ENCODE results near the gene DSE. TPM values are rescaled to one million over a fixed set of nuclear protein-coding genes. Genes with fewer than 3 reads are reported as not detected.

Gene DSE
- total RNA-seq, 1 experiment from 2014 or later = 86.5 TPM

DNA sequence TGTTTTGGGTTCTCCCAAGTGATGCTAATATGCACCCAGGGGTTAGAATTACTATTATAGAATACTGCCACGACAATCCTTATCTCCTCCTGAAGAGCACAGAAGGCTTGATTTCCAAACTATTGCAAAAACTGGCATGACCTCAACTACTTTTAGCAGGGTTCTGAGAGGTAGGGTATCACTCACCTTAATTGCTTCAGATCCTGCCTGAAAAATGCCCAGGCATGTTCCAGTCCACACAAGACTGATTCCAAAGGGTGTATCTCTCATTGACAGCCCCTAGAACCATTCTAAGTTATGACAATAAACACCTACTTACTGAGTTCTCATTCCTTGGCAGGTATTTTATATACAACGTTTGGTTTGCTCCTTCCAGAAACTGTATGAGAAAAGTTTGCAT, 5.0 kb upstream of the DSE start:
- Mint-ChIP-seq H3K4me1 (ENCODE audit: insufficient read depth, unreplicated experiment) (peaks cover 22% of the 10 kb centered on the region), H3K27ac (ENCODE audit: low read depth, unreplicated experiment) (peak overlapping the region; percentile 73), H3K9me3 (ENCODE audit: unreplicated experiment) (no peaks in the 10 kb centered on the region), H3K27me3 (ENCODE audit: insufficient read depth, unreplicated experiment) (no peaks in the 10 kb centered on the region), H3K36me3 (ENCODE audit: insufficient read depth, unreplicated experiment) (no peaks in the 10 kb centered on the region), H3K4me3 (ENCODE audit: unreplicated experiment) (no peak overlapping the region)
- DNase-seq (ENCODE audit: unreplicated experiment) = peak; percentile 42
- no TSS peak for BruUV-seq (replicated peaks)
- intact Hi-C loops (cut with micrococcal nuclease) = no loop called here
- CTCF ChIA-PET = interaction anchor here (0.7 to 0.8 kb wide), 2 partner anchors 37 to 78 kb away, joined by 3 read pairs; no protein-coding TSS in a partner anchor
- TF ChIP-seq, protein P1, sequence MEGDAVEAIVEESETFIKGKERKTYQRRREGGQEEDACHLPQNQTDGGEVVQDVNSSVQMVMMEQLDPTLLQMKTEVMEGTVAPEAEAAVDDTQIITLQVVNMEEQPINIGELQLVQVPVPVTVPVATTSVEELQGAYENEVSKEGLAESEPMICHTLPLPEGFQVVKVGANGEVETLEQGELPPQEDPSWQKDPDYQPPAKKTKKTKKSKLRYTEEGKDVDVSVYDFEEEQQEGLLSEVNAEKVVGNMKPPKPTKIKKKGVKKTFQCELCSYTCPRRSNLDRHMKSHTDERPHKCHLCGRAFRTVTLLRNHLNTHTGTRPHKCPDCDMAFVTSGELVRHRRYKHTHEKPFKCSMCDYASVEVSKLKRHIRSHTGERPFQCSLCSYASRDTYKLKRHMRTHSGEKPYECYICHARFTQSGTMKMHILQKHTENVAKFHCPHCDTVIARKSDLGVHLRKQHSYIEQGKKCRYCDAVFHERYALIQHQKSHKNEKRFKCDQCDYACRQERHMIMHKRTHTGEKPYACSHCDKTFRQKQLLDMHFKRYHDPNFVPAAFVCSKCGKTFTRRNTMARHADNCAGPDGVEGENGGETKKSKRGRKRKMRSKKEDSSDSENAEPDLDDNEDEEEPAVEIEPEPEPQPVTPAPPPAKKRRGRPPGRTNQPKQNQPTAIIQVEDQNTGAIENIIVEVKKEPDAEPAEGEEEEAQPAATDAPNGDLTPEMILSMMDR (IDR thresholded peaks at IDR 0.05; ENCODE audit: unreplicated experiment) = no peak
- POLR2A ChIA-PET = interaction anchor here (0.9 to 7.3 kb wide), 6 partner anchors 10 to 87 kb away, joined by 4 to 135 read pairs (median 6); partner anchors contain the start of gene TSPYL1

- no TSS peak for BruUV-seq (replicated peaks)
- Mint-ChIP-seq H3K4me1 (ENCODE audit: insufficient read depth, unreplicated experiment) (peaks cover 22% of the 10 kb centered on the region), H3K9me3 (ENCODE audit: unreplicated experiment) (no peaks in the 10 kb centered on the region), H3K4me3 (ENCODE audit: unreplicated experiment) (no peak overlapping the region), H3K27ac (ENCODE audit: low read depth, unreplicated experiment) (peak overlapping the region; percentile 73), H3K36me3 (ENCODE audit: insufficient read depth, unreplicated experiment) (no peaks in the 10 kb centered on the region), H3K27me3 (ENCODE audit: insufficient read depth, unreplicated experiment) (no peaks in the 10 kb centered on the region)
- DNase-seq (ENCODE audit: unreplicated experiment) = no peak
- intact Hi-C loops (cut with micrococcal nuclease) = no loop called here
- TF ChIP-seq, protein P1 (IDR thresholded peaks at IDR 0.05; ENCODE audit: unreplicated experiment) = no peak
- POLR2A ChIA-PET = interaction anchor here (0.6 to 7.3 kb wide), 13 partner anchors 9 to 282 kb away, joined by 3 to 135 read pairs (median 4); partner anchors contain the start of genes RWDD1 and TSPYL1
- CTCF ChIA-PET = interaction anchor here (0.7 to 1.9 kb wide), 5 partner anchors 13 to 79 kb away, joined by 3 to 8 read pairs (median 3); no protein-coding TSS in a partner anchor
These were observed 3.9 kb upstream of the DSE start for GRCh38 chr6:116366740-116367275.

GRCh38 chr6:116369540-116369939, 1.2 kb upstream of the DSE start:
- no peaks in the 10 kb centered on the region for H3K27me3 Mint-ChIP-seq (ENCODE audit: insufficient read depth, unreplicated experiment)
- TF ChIP-seq, protein P1 (IDR thresholded peaks at IDR 0.05; ENCODE audit: unreplicated experiment) = no peak
- no peak for DNase-seq (ENCODE audit: unreplicated experiment)
- peak overlapping the region; percentile 88 for H3K27ac Mint-ChIP-seq (ENCODE audit: low read depth, unreplicated experiment)
- intact Hi-C loops (cut with micrococcal nuclease) = no loop called here
- peaks cover 15% of the 10 kb centered on the region for H3K36me3 Mint-ChIP-seq (ENCODE audit: insufficient read depth, unreplicated experiment)
- H3K9me3 Mint-ChIP-seq (ENCODE audit: unreplicated experiment) = no peaks in the 10 kb centered on the region
- peak overlapping the region; percentile 85 for H3K4me3 Mint-ChIP-seq (ENCODE audit: unreplicated experiment)
- ChIA-PET POLR2A (interaction anchor here (1.2 to 7.3 kb wide), 9 partner anchors 8 to 145 kb away, joined by 3 to 135 read pairs (median 23); partner anchors contain the start of gene TSPYL1), CTCF (interaction anchor here (0.9 to 2.5 kb wide), 4 partner anchors 51 to 143 kb away, joined by 3 to 13 read pairs (median 8); no protein-coding TSS in a partner anchor)
- H3K4me1 Mint-ChIP-seq (ENCODE audit: insufficient read depth, unreplicated experiment) = peaks cover 25% of the 10 kb centered on the region
- BruUV-seq (replicated peaks) = no TSS peak

GRCh38 chr6:116369964-116370759, 585 bp upstream of the DSE start:
- Mint-ChIP-seq H3K9me3 (ENCODE audit: unreplicated experiment) (no peaks in the 10 kb centered on the region), H3K27ac (ENCODE audit: low read depth, unreplicated experiment) (peak overlapping the region; percentile 88), H3K36me3 (ENCODE audit: insufficient read depth, unreplicated experiment) (peaks cover 18% of the 10 kb centered on the region), H3K4me1 (ENCODE audit: insufficient read depth, unreplicated experiment) (peaks cover 25% of the 10 kb centered on the region), H3K27me3 (ENCODE audit: insufficient read depth, unreplicated experiment) (no peaks in the 10 kb centered on the region), H3K4me3 (ENCODE audit: unreplicated experiment) (peak overlapping the region; percentile 85)
- intact Hi-C loops (cut with micrococcal nuclease) = loop anchor here (2.0 to 5.0 kb wide), 2 partner anchors 77 to 161 kb away; no protein-coding TSS in a partner anchor
- POLR2A ChIA-PET = interaction anchor here (0.6 to 7.3 kb wide), 23 partner anchors 9 to 202 kb away, joined by 3 to 135 read pairs (median 9); partner anchors contain the start of gene TSPYL1
- TF ChIP-seq, protein P1 (IDR thresholded peaks at IDR 0.05; ENCODE audit: unreplicated experiment) = no peak
- BruUV-seq (replicated peaks) = TSS peak; percentile 50
- CTCF ChIA-PET = interaction anchor here (0.5 to 2.5 kb wide), 7 partner anchors 19 to 146 kb away, joined by 3 to 13 read pairs (median 6); no protein-coding TSS in a partner anchor
- no peak for DNase-seq (ENCODE audit: unreplicated experiment)

Data from MCF 10A (cell line).